Activated CD8-positive, alpha-beta memory T cell treated with anti-CD3 and anti-CD28 coated beads for 36 hours (primary cell): Measurements from ENCODE around the gene DNAJC15. TPM values are rescaled to one million over a fixed set of nuclear protein-coding genes. Genes with fewer than 3 reads are reported as not detected.

Source experiments
- CTCF ChIA-PET: fragments of 350-600 bp; sonication (Branson Sonifier 250); formaldehyde crosslinking; loops from one replicate; lab custom pipeline; 2021; ENCODE audit warnings: antibody characterized with exemption; lab: Charles Lee
- POLR2A ChIA-PET: fragments of 350-600 bp; sonication (Branson Sonifier 250); formaldehyde crosslinking; loops from one replicate; lab custom pipeline; 2021; ENCODE audit warnings: antibody characterized with exemption; lab: Charles Lee
- total RNA-seq, 2 experiments: library from RNA; stranded (reverse); gene quantifications; one replicate each; pipeline ENCODE4 v1.2.3, GENCODE V29; 2021

The DNAJC15 gene
- total RNA-seq, 2 experiments from 2014 or later, result 13.1 to 15.7 TPM

DNA sequence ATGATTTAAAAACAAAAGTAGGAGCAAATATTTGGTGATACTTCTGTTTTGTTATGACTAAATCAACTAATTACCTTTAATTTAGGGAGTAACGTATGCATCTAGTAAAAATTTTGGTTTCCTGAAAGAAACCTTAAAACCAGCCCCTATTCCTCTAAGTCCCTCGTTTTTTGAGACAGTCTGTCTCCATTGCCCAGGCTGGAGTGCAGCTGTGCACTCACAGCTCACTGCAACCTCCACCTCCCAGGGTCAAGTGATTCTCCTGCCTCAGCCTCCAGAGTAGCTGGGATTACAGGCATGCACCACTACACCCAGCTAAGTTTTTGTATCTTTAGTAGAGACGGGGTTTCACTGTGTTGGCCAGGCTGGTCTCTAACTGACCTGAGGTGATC lies 52.1 kb downstream of the DNAJC15 start:
- ChIA-PET CTCF (interaction anchor here (0.6 to 0.7 kb wide), 3 partner anchors 19 to 710 kb away, joined by 3 to 5 read pairs (median 3); no protein-coding TSS in a partner anchor), POLR2A (interaction anchor here (0.6 kb wide), 1 partner anchor 54 kb away, joined by 3 read pairs; no protein-coding TSS in a partner anchor)

DNA sequence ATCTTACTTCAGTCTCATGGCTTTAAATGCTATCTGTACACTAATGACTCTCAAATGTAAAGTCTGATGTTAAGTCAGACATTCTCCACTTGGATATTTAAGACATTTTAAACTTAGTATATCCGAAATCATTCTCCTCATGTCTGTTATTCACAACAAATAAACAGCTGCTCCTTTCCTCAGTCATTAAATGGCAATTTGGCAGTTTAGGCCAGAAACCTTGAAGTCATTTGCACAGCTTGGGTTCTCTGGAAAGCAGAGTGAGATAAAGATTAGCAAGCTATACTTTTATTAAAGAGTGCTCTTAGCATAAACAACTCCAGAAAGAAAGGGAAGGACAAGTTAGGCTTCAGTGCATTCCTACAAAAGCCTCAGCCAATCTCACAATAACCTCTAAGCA lies 53.7 kb downstream of the DNAJC15 start:
- ChIA-PET CTCF (no interaction called here), POLR2A (no interaction called here)

DNA sequence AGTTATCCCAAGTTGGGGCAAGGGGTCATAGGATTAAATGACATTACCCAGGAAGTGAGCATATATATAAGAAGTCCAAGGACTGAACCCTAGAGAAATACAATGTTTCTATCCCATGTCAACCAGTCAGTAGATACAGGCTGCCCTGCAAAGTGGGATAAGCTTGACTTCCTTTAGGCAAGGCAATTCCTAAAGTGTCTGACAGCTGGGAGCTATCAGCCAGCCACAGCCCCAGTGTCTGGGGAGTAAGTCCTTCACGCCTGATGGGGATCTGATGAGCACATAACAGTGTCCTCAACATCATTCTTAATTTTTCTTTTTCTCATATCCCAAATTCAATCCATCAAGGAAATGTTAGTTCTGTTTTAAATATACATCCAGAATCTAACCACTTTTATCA lies 54.1 kb downstream of the DNAJC15 start:
- POLR2A ChIA-PET, result no interaction called here

DNA sequence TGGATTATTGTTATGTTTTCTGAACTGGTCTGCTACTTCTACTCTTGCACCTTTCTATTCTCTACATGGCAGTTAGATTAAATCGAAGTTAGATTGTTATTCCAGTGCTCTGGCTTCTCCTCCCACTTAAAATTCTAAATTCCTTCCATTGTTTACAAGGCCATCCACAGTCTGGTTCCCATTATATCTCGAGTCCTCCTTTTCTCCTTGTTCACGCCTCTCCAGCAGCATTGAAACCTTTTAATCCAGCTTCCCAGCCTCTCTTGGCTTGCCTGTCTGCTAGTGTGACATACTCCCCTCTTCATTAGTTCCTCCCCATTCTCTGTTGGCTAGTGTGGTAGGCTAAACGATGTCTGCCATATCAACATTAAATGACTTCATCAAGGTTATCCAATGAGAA lies 54.5 kb downstream of the DNAJC15 start:
- ChIA-PET CTCF (no interaction called here), POLR2A (no interaction called here)

More for the DNA sequence above, 54.1 kb downstream of the DNAJC15 start:
- CTCF ChIA-PET, result no interaction called here

DNA sequence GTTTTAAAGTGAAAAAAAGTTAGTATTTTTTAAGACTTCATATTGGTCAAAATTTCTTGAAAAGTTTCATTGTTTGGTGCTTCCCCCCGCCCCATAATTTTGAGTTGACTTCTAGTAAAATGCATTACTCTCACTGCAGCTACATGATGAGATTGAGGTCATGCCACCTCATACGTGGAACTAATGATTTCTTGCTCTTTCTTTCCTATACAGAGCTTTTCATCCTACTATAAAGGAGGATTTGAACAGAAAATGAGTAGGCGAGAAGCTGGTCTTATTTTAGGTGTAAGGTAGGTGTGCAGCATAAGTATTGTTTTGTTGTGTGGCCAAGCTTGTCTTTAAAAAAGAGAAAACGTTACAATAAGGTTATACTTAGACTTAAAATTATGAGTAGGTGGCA lies 55.0 kb downstream of the DNAJC15 start:
- ChIA-PET CTCF (no interaction called here), POLR2A (no interaction called here)

DNA sequence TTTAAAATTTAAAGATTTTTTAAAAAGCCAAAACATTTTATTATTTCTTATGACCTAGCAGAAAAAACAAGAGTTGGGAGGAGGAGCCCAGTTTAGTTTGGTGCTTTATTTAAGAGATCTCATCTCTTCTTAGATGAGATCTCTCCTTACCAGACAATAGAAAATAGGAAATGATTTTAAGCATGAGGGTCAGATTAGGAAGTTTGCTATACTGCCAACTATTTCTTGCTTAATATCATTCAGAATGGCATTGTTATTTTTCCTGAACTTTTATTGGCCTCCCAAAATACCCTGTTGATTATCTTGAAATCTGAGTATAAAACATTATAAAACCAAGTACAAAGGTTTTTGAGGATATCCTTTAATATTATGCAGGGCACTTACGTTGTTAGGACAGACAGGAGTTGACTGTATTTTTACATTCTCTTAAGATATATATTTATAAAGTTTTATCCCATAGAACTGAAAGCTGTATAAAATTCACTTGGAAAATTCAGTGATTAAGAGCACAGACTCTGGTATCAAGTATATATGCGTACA lies 56.1 kb downstream of the DNAJC15 start:
- CTCF ChIA-PET, result no interaction called here
- POLR2A ChIA-PET, result no interaction called here

DNA sequence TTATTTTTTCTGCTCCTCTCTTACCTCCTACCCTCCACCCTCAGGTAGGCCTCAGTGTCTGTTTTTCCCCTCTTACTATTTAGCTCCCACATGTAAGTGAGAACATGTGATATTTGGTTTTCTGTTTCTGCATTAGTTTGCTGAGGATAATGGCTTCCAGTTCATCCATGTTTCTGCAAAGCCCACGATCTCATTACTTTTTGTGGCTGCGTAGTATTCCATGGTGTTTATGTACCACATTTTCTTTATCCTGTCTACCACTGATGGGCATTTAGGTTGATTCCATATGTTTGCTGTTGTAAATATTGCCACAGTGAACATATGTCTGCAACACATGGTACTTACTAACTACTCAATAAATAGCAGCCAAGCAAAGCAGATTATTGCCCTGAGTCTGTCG lies 56.8 kb downstream of the DNAJC15 start:
- CTCF ChIA-PET, result no interaction called here

DNA sequence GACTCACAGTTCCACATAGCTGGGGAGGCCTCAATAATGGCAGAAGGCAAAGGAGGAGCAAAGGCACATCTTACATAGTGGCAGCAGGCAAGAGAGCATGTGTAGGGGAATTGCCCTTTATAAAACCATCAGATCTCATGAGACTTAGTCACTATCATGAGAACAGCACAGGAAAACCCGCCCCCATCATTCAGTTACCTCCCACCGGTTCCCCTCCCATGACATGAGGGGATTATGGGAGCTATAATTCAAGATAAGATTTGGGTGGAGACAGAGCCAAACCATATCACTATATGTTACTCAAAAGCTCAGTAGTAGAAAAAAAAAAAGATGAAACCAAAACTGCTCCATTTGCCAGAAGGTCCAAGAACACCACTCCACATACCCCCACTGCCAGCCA lies 58.5 kb downstream of the DNAJC15 start:
- POLR2A ChIA-PET, result interaction anchor here (0.8 kb wide), 1 partner anchor 13 kb away, joined by 3 read pairs; no protein-coding TSS in a partner anchor
- CTCF ChIA-PET, result interaction anchor here (1.0 to 1.3 kb wide), 2 partner anchors 12 to 114 kb away, joined by 3 read pairs; no protein-coding TSS in a partner anchor

More for the DNA sequence above, 56.8 kb downstream of the DNAJC15 start:
- POLR2A ChIA-PET, result no interaction called here

DNA sequence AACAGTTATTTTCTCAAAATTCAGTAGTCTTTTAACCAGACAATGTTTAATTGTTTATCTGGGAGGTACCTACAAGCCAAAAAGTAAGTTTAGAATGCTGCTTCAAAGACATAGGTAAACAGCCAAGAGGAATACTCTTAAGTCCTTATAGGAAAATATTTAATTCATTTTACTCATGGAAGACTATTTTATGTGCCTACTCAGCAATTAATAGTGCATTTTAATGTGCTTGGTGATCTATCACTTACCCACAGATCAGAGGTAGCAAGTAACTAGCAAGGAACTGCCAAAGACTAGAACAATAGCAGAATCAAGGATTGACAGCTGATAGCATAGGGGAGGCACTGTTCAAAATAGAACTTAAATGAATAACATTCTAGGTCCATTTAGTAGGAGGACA lies 60.4 kb downstream of the DNAJC15 start:
- POLR2A ChIA-PET, result no interaction called here
- CTCF ChIA-PET, result no interaction called here

DNA sequence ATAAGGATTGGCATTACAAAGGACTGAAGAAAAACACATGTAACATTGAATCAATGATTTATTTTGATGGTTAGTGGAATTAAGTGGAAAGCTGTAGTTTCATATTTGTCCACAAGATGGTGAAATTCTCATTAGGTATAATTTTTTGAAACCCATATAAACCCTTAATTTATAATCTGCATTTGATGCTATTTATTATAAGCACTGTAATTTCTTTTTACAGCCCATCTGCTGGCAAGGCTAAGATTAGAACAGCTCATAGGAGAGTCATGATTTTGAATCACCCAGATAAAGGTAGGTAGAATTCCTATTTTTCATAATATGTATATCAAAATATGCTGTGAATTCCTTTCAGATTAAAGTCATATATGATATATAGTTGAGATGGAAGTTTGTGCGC lies 62.2 kb downstream of the DNAJC15 start:
- ChIA-PET CTCF (interaction anchor here (1.7 kb wide), 1 partner anchor 117 kb away, joined by 4 read pairs; no protein-coding TSS in a partner anchor), POLR2A (no interaction called here)

DNA sequence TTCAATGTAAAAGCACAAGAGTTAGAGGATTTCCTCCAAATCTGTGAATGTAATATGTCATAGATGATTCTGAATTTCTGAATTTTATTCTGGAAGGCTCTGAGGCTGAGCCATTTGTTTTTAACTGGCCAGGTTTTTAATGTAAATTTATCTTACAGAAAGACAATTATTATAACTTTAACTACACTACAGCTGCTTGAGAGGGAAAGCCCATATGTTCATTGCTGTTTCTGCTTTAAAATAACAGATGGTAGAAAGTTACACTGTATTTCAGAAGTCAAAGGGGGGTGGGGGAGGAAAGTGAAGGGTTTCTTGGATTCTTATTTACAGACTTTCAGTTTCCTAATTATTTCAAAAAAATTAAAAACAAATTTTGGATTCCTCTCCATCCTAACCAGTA lies 62.8 kb downstream of the DNAJC15 start:
- ChIA-PET POLR2A (no interaction called here), CTCF (interaction anchor here (0.7 to 1.7 kb wide), 2 partner anchors 118 to 382 kb away, joined by 3 to 4 read pairs; no protein-coding TSS in a partner anchor)

DNA sequence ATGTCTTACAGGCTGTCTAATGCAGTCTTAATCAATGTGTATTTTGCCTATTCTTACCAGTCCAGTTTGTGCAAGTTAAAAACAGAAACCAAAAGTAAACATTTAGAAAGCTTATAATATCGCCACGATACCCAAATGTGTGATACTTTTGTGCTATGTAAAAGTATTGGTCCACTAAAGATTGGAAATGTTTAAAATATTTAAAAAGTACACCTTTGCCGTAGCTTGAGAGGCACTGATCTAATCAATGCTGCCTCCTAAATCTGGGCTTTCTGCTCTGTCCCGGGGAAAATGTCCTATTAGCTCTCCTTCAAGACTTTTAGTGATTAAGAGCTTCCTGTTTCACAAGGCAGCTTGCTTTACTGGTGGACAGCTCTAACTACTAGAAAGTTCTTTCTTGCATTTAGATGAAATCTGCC lies 64.7 kb downstream of the DNAJC15 start:
- ChIA-PET CTCF (no interaction called here), POLR2A (no interaction called here)

DNA sequence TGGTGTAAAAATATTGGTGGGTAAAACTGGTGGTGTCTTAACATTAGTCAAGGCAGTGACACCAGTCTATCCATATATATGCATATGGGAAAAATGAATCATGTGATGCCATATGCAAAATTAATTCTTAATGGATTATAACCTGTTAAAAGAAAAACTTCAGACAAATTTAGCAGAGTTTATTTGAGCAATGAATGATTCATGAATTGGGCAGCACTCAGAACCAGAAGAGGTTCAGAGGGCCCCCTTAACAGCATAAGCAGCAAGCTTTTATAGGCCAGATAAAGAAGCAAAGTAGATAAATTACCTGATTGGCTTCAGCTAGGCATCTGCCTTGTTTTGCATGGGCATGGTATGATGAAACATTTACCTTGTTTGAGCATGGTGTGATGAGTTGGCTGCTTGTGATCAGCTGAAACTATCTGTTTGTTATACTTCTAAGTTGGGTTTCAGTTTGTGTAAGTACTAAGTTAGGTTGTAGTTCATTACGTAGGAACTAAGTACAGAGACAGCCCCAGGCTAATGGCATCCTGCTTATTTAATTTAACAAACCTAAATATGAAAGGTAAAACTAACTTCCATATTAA lies 66.6 kb downstream of the DNAJC15 start:
- ChIA-PET CTCF (interaction anchor here (0.6 kb wide), 1 partner anchor 719 kb away, joined by 3 read pairs; no protein-coding TSS in a partner anchor), POLR2A (no interaction called here)

DNA sequence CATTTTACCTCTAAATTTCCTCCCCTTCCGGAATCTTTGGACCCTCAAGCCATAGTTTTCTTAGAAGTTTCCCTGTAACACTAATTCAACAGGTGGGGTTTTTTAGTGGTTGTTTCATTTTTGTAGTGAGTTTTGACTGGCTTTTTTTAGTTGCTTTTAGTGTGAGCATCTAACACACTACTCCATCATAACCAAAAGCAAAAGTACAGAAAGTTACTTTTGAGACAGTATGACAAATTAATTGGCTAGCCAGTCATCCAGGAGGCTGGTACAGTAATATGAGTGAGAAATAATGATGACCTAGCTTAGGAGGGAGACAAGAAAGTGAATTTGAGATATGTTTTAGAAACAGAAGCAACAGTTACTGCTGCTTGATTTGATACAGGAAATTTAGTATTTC lies 71.5 kb downstream of the DNAJC15 start:
- CTCF ChIA-PET, result no interaction called here
- POLR2A ChIA-PET, result interaction anchor here (0.5 to 1.0 kb wide), 2 partner anchors 13 to 39 kb away, joined by 3 to 5 read pairs; no protein-coding TSS in a partner anchor

DNA sequence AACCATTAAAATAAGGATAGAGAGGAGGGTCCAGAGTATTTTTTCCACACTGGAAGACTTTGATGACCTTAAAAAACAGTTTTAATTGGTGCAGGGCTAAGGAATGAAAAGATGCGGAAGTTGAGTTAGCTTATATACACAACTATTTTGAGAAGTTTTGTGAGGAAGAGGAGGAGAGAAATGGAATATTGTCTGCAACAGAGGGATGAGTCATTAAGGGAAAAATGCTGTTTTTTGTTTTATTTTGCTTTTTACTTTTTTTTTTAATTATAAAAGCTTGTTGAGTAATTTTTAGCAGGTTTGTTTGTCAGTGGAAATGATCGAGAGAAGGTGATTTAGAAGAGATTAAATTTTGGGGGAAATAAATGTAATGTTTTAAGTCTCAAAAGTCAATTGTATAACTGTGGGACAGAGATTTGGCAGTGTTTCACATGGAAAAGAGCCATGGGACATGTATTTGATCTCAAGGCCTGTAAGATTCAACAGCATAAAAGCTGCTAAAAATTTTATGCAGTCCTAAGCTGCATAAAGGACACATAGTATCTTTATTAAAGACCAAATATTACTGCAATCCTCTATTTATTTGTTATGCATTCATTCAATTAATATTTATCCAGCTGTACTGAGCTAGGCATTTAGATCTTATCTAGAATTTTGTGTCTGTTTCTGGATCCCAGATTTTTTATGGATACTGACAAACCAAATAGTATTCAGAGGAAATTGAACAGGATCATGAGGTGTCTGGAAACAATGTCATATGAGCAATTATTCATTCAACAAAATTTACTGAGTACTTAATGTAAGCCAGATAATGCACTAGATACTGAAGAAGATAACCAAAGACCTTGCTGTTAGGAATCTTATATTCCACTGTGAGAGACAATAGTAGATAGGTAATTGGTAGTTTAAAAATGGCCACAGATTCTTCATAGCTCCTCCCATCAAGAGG lies 72.7 kb downstream of the DNAJC15 start:
- ChIA-PET POLR2A (interaction anchor here (1.0 kb wide), 1 partner anchor 14 kb away, joined by 3 read pairs; no protein-coding TSS in a partner anchor), CTCF (no interaction called here)

DNA sequence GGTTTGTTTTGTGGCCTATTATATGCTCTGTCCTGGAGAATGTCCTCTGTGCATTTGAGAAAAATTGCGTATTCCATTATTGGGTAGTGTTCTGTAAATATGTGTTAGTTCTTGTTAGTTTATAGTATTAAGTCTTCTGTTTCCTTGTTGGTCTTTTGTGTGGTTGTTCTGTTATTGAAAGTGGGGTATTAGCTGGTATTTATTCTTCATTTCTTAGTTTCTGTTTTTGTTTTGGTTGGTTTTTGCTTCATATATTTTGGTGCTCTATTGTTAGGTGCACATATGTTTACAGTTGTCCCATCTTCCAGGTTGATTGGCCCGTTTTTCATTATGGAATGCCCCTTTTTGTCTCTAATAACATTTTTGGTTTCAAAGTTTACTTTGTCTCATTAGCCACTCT lies 77.3 kb downstream of the DNAJC15 start:
- POLR2A ChIA-PET, result no interaction called here
- CTCF ChIA-PET, result no interaction called here

DNA sequence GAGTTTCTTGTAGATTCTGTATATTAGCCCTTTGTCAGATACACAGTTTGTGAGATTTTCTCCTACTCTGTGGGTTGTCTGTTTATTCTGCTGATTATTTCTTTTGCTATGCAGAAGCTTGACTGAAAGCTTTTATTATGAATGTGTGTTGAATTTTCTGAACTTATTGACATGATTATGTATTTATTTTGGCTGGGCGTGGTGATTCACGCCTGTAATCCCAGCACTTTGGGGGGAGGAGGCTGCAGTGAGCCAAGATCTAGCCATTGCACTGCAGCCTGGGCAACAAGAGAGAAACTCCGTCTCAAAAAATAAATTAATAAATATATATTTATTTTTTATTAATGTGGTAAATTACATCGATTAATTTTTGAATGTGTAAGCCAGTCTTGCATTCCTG lies 78.9 kb downstream of the DNAJC15 start:
- POLR2A ChIA-PET, result no interaction called here
- CTCF ChIA-PET, result no interaction called here

DNA sequence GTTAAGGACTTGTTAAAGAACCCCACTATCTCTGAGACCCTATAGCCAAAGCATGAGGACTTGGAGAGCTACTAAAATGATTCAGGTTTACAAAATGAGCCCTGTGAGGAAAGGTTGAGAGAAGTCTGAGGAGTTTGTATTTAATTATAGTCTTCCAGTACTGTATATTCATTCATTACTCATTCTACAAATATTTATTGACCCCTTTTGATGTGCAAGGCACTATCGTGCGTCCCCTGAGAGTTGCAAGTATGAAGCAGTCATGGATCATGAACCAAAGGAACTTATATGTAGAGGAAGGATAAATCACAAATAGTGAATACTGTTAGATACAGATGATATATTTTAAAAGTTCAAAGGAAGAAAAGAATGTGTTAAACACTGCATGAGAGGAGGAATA lies 84.4 kb downstream of the DNAJC15 start:
- ChIA-PET POLR2A (no interaction called here), CTCF (no interaction called here)

DNA sequence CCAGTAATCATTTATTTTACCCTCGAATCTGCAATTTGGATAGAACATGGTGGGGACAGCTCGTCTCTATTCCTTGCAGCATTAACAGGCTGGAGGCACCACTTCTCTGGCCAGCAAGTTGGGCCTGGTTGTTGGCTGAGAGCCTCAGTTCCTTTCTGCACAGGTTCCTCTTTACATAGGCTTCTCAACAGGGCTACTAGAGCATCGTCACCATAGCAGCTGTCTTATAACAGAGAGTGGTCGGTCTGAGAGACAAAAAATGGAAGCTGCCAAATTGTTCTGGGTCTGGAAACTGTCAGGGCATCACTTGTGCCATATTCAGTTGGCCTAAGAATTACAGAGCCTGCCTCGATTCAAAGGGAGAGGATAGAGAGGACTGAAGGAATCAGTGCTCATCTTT lies 86.7 kb downstream of the DNAJC15 start:
- ChIA-PET CTCF (no interaction called here), POLR2A (no interaction called here)

DNA sequence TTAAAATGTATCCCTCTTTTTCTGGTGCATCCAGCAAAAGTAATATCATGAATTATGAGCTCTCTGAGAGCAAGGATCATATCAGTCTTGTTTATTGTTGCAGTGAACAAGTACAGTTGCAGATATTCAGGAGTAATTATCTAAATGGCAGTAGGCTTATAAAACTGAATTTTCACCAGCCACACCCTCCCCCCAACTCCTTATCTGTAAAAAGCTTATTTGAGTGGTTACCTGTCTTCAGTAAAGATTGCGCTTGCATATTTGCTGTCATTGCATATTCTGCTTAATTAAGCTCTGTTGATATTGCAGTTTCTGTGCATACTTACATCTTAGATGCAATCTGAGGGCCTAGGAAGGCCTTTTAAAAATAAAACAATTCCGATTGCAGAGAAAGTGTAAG lies 87.3 kb downstream of the DNAJC15 start:
- CTCF ChIA-PET, result no interaction called here

More for the DNA sequence above, 87.3 kb downstream of the DNAJC15 start:
- POLR2A ChIA-PET, result no interaction called here
